ENCODE results near the gene PTGES.

GRCh38 chr9:129708793-129709192, 44.0 kb downstream of the PTGES start:
- TF ChIP-seq POLR2AphosphoS5 (IDR thresholded peaks at IDR 0.05; ENCODE audit: low read depth, low read length) (no peak), POLR2A (IDR thresholded peaks at IDR 0.05; ENCODE audit: low read depth, low read length) (no peak), TAF1 (IDR thresholded peaks at IDR 0.05; ENCODE audit: borderline replicate concordance, low read depth, low read length) (no peak)
